HepG2 (cell line): ENCODE data around the gene DOCK9. TPM values are rescaled to one million over a fixed set of nuclear protein-coding genes. Genes with fewer than 3 reads are reported as not detected.

Experiments
- ARID5B ChIP-seq: IDR thresholded peaks from 2 replicates; pipeline ENCODE4 v1.4.0; 2020; ENCODE audit warnings: mild to moderate bottlenecking, missing genetic modification reagents
- BCL6 ChIP-seq: IDR thresholded peaks from 2 replicates; pipeline ENCODE4 v1.6.1; 2016; ENCODE audit warnings: missing genetic modification reagents, missing compliant biosample characterization
- ETV5 ChIP-seq: IDR thresholded peaks from 2 replicates; pipeline ENCODE4 v1.6.1; 2018; ENCODE audit warnings: missing biosample characterization, missing genetic modification reagents, inconsistent platforms, borderline replicate concordance
- FOXP1 ChIP-seq, 2 experiments: fragments of 450-650 bp in 1 of 2; IDR thresholded peaks; 2 replicates each; pipeline ENCODE4 v1.6.1; 2017 to 2018; ENCODE audit warnings: antibody characterized with exemption in 1 of 2
- ISL2 ChIP-seq: sonication (generic); formaldehyde crosslinking; IDR thresholded peaks from 2 replicates; pipeline ENCODE4 v1.5.0; 2020; ENCODE audit warnings: missing genetic modification reagents
- KDM3A ChIP-seq: IDR thresholded peaks from 2 replicates; pipeline ENCODE4 v1.6.1; 2018; ENCODE audit warnings: low read depth, missing compliant biosample characterization
- MTA3 ChIP-seq: sonication (generic); formaldehyde crosslinking; IDR thresholded peaks from 2 replicates; pipeline ENCODE4 v1.4.0; 2020; ENCODE audit warnings: missing genetic modification reagents
- NFAT5 ChIP-seq: sonication (generic); formaldehyde crosslinking; IDR thresholded peaks from 2 replicates; pipeline ENCODE4 v1.4.0; 2020; ENCODE audit warnings: missing genetic modification reagents
- NFYC ChIP-seq: IDR thresholded peaks from 2 replicates; pipeline ENCODE4 v1.6.1; 2016; ENCODE audit warnings: missing genetic modification reagents, missing compliant biosample characterization
- NR2F1 ChIP-seq, 2 experiments: fragments of 450-650 bp in 1 of 2; formaldehyde crosslinking in 1 of 2; IDR thresholded peaks; 2 replicates each; pipeline versions ENCODE4 v1.5.0 to v1.6.1; 2016 to 2020; ENCODE audit warnings: mild to moderate bottlenecking in 1 of 2, missing compliant biosample characterization in 1 of 2, missing genetic modification reagents in 1 of 2, moderate library complexity in 1 of 2
- PHB2 ChIP-seq: fragments of 450-650 bp; IDR thresholded peaks from 2 replicates; pipeline ENCODE4 v1.6.1; 2018; ENCODE audit not compliant: partially characterized antibody
- ZNF30 ChIP-seq: sonication (generic); formaldehyde crosslinking; IDR thresholded peaks from 2 replicates; pipeline ENCODE4 v1.5.0; 2020; ENCODE audit warnings: mild to moderate bottlenecking, missing genetic modification reagents
- ZNF34 ChIP-seq: sonication (generic); formaldehyde crosslinking; IDR thresholded peaks from 2 replicates; pipeline ENCODE4 v1.4.0; 2020; ENCODE audit warnings: mild to moderate bottlenecking, missing genetic modification reagents, borderline replicate concordance
- ZNF430 ChIP-seq: sonication (generic); formaldehyde crosslinking; IDR thresholded peaks from 2 replicates; pipeline ENCODE4 v1.9.0; 2021; ENCODE audit warnings: mild to moderate bottlenecking, missing genetic modification reagents
- ZNF552 ChIP-seq: sonication (generic); formaldehyde crosslinking; IDR thresholded peaks from 2 replicates; pipeline ENCODE4 v1.9.0; 2022; ENCODE audit warnings: missing genetic modification reagents, mild to moderate bottlenecking, borderline replicate concordance
- polyA plus RNA-seq, 8 experiments: library from polyadenylated mRNA; depleted of rRNA in 3 of 8; stranded (reverse) in 7 of 8; unstranded in 1 of 8; fragments of >200 nt; fragmentation: Illumina TruSeq in 4 of 8; extraction: Trizol in 4 of 8; gene quantifications; 2 replicates each; pipeline versions ENCODE4 v1.2.1 to v1.2.3, GENCODE V29; 2011 to 2016; ENCODE audit warnings: low read depth in 4 of 8, missing spikeins in 1 of 8, mixed read lengths in 1 of 8; ENCODE audit not compliant: insufficient read depth in 1 of 8
- total RNA-seq, 5 experiments: library from RNA; depleted of rRNA; stranded (reverse); fragments of >200 nt; fragmentation: Illumina TruSeq; extraction: Trizol; gene quantifications; 2 replicates each; pipeline ENCODE4 v1.2.3, GENCODE V29; 2016; ENCODE audit warnings: low read depth in 1 of 5

DOCK9 gene
- total and polyA plus RNA-seq, 2 of the 13 experiments (the other 11 are each of a cell fraction or from before 2014, with no cell fraction given): 0.44 to 0.97 TPM

- TF ChIP-seq NFAT5 (CRISPR knock-in tag) (no peak), FOXP1 (IDR thresholded peaks at IDR 0.05) (no peak), FOXP1 (CRISPR knock-in tag; IDR thresholded peaks at IDR 0.05) (peak; percentile 78), ZNF430 (CRISPR knock-in tag) (no peak), BCL6 (no peak), ZNF34 (CRISPR knock-in tag) (no peak), KDM3A (CRISPR knock-in tag) (no peak), MTA3 (CRISPR knock-in tag) (no peak), ISL2 (no peak), ZNF30 (CRISPR knock-in tag) (no peak), ARID5B (CRISPR knock-in tag) (peak; percentile 37; the same call in 1 of the 2 replicates), ZNF552 (CRISPR knock-in tag) (no peak), ETV5 (CRISPR knock-in tag) (no peak), PHB2 (no peak), NFYC (CRISPR knock-in tag) (no peak), NR2F1 (CRISPR knock-in tag; IDR thresholded peaks at IDR 0.05) (no peak)
Observed at GRCh38 chr13:98984118-98984517, 6.3 kb upstream of the DOCK9 start (continued).
